ENCODE data around the gene ATXN2L. TPM values are rescaled to one million over a fixed set of nuclear protein-coding genes. Genes with fewer than 3 reads are reported as not detected.
"Not testable (repeated sequence)": the region's sequence is repeated elsewhere in the genome, so short reads cannot be mapped to it uniquely, and the experiment has no call there.

Gene ATXN2L
- total RNA-seq, 4 donors from 2014 or later: 43.4 to 73.9 (median 52.6) TPM

GRCh38 chr16:28867241-28867640 lies 44.4 kb downstream of the ATXN2L start:
- H3K4me1 ChIP-seq: peaks cover 16 to 40% (median 33%) of the 10 kb centered on the region in 4 donors
- TF ChIP-seq POLR2AphosphoS5 (IDR thresholded peaks at IDR 0.05) (no peak), POLR2A (IDR thresholded peaks at IDR 0.05; ENCODE audit: low read depth) (no peak), EP300 (IDR thresholded peaks at IDR 0.05) (no peak)
- TF ChIP-seq, protein P1, sequence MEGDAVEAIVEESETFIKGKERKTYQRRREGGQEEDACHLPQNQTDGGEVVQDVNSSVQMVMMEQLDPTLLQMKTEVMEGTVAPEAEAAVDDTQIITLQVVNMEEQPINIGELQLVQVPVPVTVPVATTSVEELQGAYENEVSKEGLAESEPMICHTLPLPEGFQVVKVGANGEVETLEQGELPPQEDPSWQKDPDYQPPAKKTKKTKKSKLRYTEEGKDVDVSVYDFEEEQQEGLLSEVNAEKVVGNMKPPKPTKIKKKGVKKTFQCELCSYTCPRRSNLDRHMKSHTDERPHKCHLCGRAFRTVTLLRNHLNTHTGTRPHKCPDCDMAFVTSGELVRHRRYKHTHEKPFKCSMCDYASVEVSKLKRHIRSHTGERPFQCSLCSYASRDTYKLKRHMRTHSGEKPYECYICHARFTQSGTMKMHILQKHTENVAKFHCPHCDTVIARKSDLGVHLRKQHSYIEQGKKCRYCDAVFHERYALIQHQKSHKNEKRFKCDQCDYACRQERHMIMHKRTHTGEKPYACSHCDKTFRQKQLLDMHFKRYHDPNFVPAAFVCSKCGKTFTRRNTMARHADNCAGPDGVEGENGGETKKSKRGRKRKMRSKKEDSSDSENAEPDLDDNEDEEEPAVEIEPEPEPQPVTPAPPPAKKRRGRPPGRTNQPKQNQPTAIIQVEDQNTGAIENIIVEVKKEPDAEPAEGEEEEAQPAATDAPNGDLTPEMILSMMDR (IDR thresholded peaks at IDR 0.05): no peak
- no peaks in the 10 kb centered on the region for H3K9me3 ChIP-seq
- no peak overlapping the region for H3K27ac ChIP-seq (replicated peaks in 1 of 4)
- no peak for DNase-seq (ENCODE audit: extremely low spot score)
- H3K27me3 ChIP-seq: no peaks in the 10 kb centered on the region
- intact Hi-C loops (cut with DNase I): no loop called here
- peaks cover 52 to 67% (median 63%) of the 10 kb centered on the region in 4 donors for H3K36me3 ChIP-seq
- WGBS: 91% methylated on average over 13 of the region's 13 CpGs
- H3K4me3 ChIP-seq: no peak overlapping the region

- H3K4me3 ChIP-seq; H3K27me3 ChIP-seq; intact Hi-C loops (cut with DNase I); H3K27ac ChIP-seq (replicated peaks in 1 of 4); DNase-seq (ENCODE audit: extremely low spot score); H3K9me3 ChIP-seq: not testable (repeated sequence)
- Histone ChIP-seq H3K4me1 (peaks cover 14 to 36% (median 29%) of the 10 kb centered on the region in 4 donors), H3K36me3 (peaks cover 55 to 71% (median 67%) of the 10 kb centered on the region in 4 donors)
- 92% methylated on average over 9 of the region's 9 CpGs for whole genome bisulfite sequencing
Observed at GRCh38 chr16:28867646-28868045, 44.8 kb downstream of the ATXN2L start.

- intact Hi-C loops (cut with DNase I): no loop called here
- Histone ChIP-seq H3K4me3 (no peak overlapping the region), H3K27ac (replicated peaks in 1 of 4) (no peak overlapping the region), H3K36me3 (peaks cover 55 to 87% (median 82%) of the 10 kb centered on the region in 4 donors), H3K4me1 (peaks cover 12 to 29% (median 23%) of the 10 kb centered on the region in 4 donors), H3K9me3 (no peaks in the 10 kb centered on the region), H3K27me3 (no peaks in the 10 kb centered on the region)
- TF ChIP-seq, protein P1 (IDR thresholded peaks at IDR 0.05): no peak
- no peak for TF ChIP-seq EP300 (IDR thresholded peaks at IDR 0.05)
- TF ChIP-seq POLR2A (IDR thresholded peaks at IDR 0.05; ENCODE audit: low read depth): no peak
- TF ChIP-seq POLR2AphosphoS5 (IDR thresholded peaks at IDR 0.05): no peak
- WGBS: 91% methylated on average over 6 of the region's 11 CpGs
- no peak for DNase-seq (ENCODE audit: extremely low spot score)
Observed at GRCh38 chr16:28869201-28869600, 46.4 kb downstream of the ATXN2L start.

DNA sequence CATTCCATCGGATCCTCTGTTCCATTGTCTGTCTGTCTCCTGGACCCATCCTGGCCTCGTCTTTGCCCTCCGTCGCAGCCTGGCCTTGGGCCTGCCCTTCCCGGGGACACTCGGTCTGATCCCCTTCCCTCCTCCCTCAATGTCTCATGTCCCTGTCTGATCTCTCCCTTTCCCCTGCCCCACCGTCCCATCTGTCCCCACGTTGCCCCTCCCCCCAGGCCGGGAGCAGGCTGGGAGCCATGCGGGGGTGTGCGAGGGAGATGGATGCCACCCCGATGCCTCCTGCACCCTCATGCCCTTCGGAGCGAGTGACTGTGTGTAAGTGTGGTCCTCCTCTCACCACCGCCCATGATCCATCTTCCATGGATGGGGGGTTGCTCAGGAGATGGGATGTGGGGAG lies 50.2 kb downstream of the ATXN2L start:
- intact Hi-C loops (cut with DNase I): no loop called here
- no peaks in the 10 kb centered on the region for H3K27me3 ChIP-seq
- no peak overlapping the region for H3K4me3 ChIP-seq
- TF ChIP-seq POLR2AphosphoS5 (IDR thresholded peaks at IDR 0.05): no peak
- no peak for TF ChIP-seq EP300 (IDR thresholded peaks at IDR 0.05)
- TF ChIP-seq, protein P1 (IDR thresholded peaks at IDR 0.05): no peak
- TF ChIP-seq POLR2A (IDR thresholded peaks at IDR 0.05; ENCODE audit: low read depth): no peak
- 85% methylated on average over 15 of the region's 15 CpGs for WGBS
- peaks cover 40 to 71% (median 68%) of the 10 kb centered on the region in 4 donors for H3K36me3 ChIP-seq
- no peak for DNase-seq (ENCODE audit: extremely low spot score)
- peaks cover 0 to 8% (median 0%) of the 10 kb centered on the region in 4 donors for H3K4me1 ChIP-seq
- H3K27ac ChIP-seq (replicated peaks in 1 of 4): no peak overlapping the region
- H3K9me3 ChIP-seq: no peaks in the 10 kb centered on the region

- intact Hi-C loops (cut with DNase I): no loop called here
- TF ChIP-seq, protein P1 (IDR thresholded peaks at IDR 0.05): peak; percentile 47 to 74 (median 52)
- TF ChIP-seq POLR2A (IDR thresholded peaks at IDR 0.05; ENCODE audit: low read depth): no peak
- Histone ChIP-seq H3K4me1 (peaks cover 0 to 10% (median 0%) of the 10 kb centered on the region in 4 donors), H3K9me3 (no peaks in the 10 kb centered on the region), H3K4me3 (no peak overlapping the region), H3K27me3 (no peaks in the 10 kb centered on the region), H3K36me3 (peaks cover 33 to 63% (median 61%) of the 10 kb centered on the region in 4 donors), H3K27ac (replicated peaks in 1 of 4) (no peak overlapping the region)
- no peak for DNase-seq (ENCODE audit: extremely low spot score)
- 85% methylated on average over 15 of the region's 18 CpGs for WGBS
Observed at GRCh38 chr16:28873543-28874201, 50.9 kb downstream of the ATXN2L start.

Measured in esophagus muscularis mucosa (tissue), 4 donors.